HG03103 (cell line): ENCODE results near the gene RXYLT1.
"Not testable (repeated sequence)": the region's sequence is repeated elsewhere in the genome, so short reads cannot be mapped to it uniquely, and the experiment has no call there.

Source experiments
- ATAC-seq: cut with Tn5 transposase; IDR thresholded peaks from one replicate; pipeline ENCODE4 v1.9.1; 2021; ENCODE audit warnings: low read depth; ENCODE audit not compliant: unreplicated experiment

Gene RXYLT1

GRCh38 chr12:63779498-63780481 lies at the start of gene RXYLT1:
Gene RXYLT1 (plus strand): TSS chr12:63779909. CDS start chr12:63779961, 52 bp downstream.
- ATAC-seq = peak; percentile 92

- not testable (repeated sequence) for ATAC-seq
Measured at GRCh38 chr12:63732779-63733178, 46.9 kb upstream of the RXYLT1 start.

- not testable (repeated sequence) for ATAC-seq
Measured at GRCh38 chr12:63733585-63733984, 46.1 kb upstream of the RXYLT1 start.

- not testable (repeated sequence) for ATAC-seq
Measured at GRCh38 chr12:63740551-63740950, 39.2 kb upstream of the RXYLT1 start.

- not testable (repeated sequence) for ATAC-seq
Measured at GRCh38 chr12:63741431-63741830, 38.3 kb upstream of the RXYLT1 start.

- not testable (repeated sequence) for ATAC-seq
Measured at GRCh38 chr12:63744110-63744509, 35.6 kb upstream of the RXYLT1 start.

GRCh38 chr12:63746470-63746869 lies 33.2 kb upstream of the RXYLT1 start:
- ATAC-seq = not testable (repeated sequence)

GRCh38 chr12:63747136-63747535 lies 32.6 kb upstream of the RXYLT1 start:
- ATAC-seq = not testable (repeated sequence)

GRCh38 chr12:63747553-63747952 lies 32.2 kb upstream of the RXYLT1 start:
- no peak for ATAC-seq

GRCh38 chr12:63752283-63752682 lies 27.4 kb upstream of the RXYLT1 start:
- ATAC-seq = peak; percentile 53

- ATAC-seq = no peak
Measured at GRCh38 chr12:63752841-63753240, 26.9 kb upstream of the RXYLT1 start.

GRCh38 chr12:63753743-63754142 lies 26.0 kb upstream of the RXYLT1 start:
- ATAC-seq = no peak

- no peak for ATAC-seq
Measured at GRCh38 chr12:63764481-63764880, 15.2 kb upstream of the RXYLT1 start.

- ATAC-seq = no peak
Measured at GRCh38 chr12:63766498-63766897, 13.2 kb upstream of the RXYLT1 start.

- ATAC-seq = no peak
Measured at GRCh38 chr12:63770375-63770774, 9.3 kb upstream of the RXYLT1 start.

GRCh38 chr12:63777340-63777739 lies 2.4 kb upstream of the RXYLT1 start:
- no peak for ATAC-seq

GRCh38 chr12:63782466-63782865 lies 2.8 kb downstream of the RXYLT1 start:
- no peak for ATAC-seq

- ATAC-seq = no peak
Measured at GRCh38 chr12:63787306-63787705, 7.6 kb downstream of the RXYLT1 start.

GRCh38 chr12:63790608-63790945 lies 10.9 kb downstream of the RXYLT1 start:
- no peak for ATAC-seq

GRCh38 chr12:63792338-63792737 lies 12.6 kb downstream of the RXYLT1 start:
- no peak for ATAC-seq

GRCh38 chr12:63795032-63795687 lies 15.5 kb downstream of the RXYLT1 start:
- ATAC-seq = no peak

- no peak for ATAC-seq
Measured at GRCh38 chr12:63795944-63796343, 16.2 kb downstream of the RXYLT1 start.
